Stimulated activated CD8-positive, alpha-beta memory T cell treated with anti-CD3 and anti-CD28 coated beads, Interleukin-7, amount 100 ng/mL, for 48 hours (primary cell): ENCODE data around the gene STX8.
A peak's percentile ranks its signal among the peaks of the same experiment; 100 is the strongest.
"Not testable (repeated sequence)": the region's sequence is repeated elsewhere in the genome, so short reads cannot be mapped to it uniquely, and the experiment has no call there.

Experiments
- DNase-seq, 2 donors: peaks; one replicate each; pipeline ENCODE4 v3.0.0-alpha.2; 2020; ENCODE audit warnings: low read depth in 1 of 2; ENCODE audit errors: extremely low read depth in 1 of 2

The STX8 gene

GRCh38 chr17:9408381-9408780 lies 167.2 kb downstream of the STX8 start:
- no peak for DNase-seq

- no peak for DNase-seq
These were observed 169.5 kb downstream of the STX8 start for GRCh38 chr17:9406046-9406606.

GRCh38 chr17:9403257-9403656 lies 172.4 kb downstream of the STX8 start:
- no peak for DNase-seq

- DNase-seq: peak in 1 of 2 donors; percentile 9
These were observed 172.9 kb downstream of the STX8 start for GRCh38 chr17:9402590-9403199.

GRCh38 chr17:9401434-9401833 lies 174.2 kb downstream of the STX8 start:
- no peak for DNase-seq

GRCh38 chr17:9389111-9389527 lies 186.5 kb downstream of the STX8 start:
- no peak for DNase-seq

- DNase-seq: no peak
These were observed 189.2 kb downstream of the STX8 start for GRCh38 chr17:9386401-9386800.

- no peak for DNase-seq
These were observed 191.8 kb downstream of the STX8 start for GRCh38 chr17:9383826-9384225.

- no peak for DNase-seq
These were observed 193.0 kb downstream of the STX8 start for GRCh38 chr17:9382626-9383025.

- no peak for DNase-seq
These were observed 194.6 kb downstream of the STX8 start for GRCh38 chr17:9381068-9381467.

GRCh38 chr17:9380361-9380760 lies 195.3 kb downstream of the STX8 start:
- no peak for DNase-seq

- DNase-seq: not testable (repeated sequence)
These were observed 199.4 kb downstream of the STX8 start for GRCh38 chr17:9376177-9376576.

- no peak for DNase-seq
These were observed 204.6 kb downstream of the STX8 start for GRCh38 chr17:9371019-9371418.

- DNase-seq: no peak
These were observed 205.2 kb downstream of the STX8 start for GRCh38 chr17:9370467-9370866.

- DNase-seq: no peak
These were observed 207.0 kb downstream of the STX8 start for GRCh38 chr17:9368631-9369030.

- DNase-seq: no peak
These were observed 208.5 kb downstream of the STX8 start for GRCh38 chr17:9367156-9367555.

- no peak for DNase-seq
These were observed 210.7 kb downstream of the STX8 start for GRCh38 chr17:9364837-9365430.

GRCh38 chr17:9363440-9364350 lies 211.9 kb downstream of the STX8 start:
- DNase-seq: peak in 1 of 2 donors; percentile 15

GRCh38 chr17:9361188-9361955 lies 214.2 kb downstream of the STX8 start:
- no peak for DNase-seq

GRCh38 chr17:9360677-9361081 lies 214.9 kb downstream of the STX8 start:
- DNase-seq: no peak

GRCh38 chr17:9356488-9356911 lies 219.1 kb downstream of the STX8 start:
- DNase-seq: no peak
